ENCODE results near the gene CHEK1. TPM values are rescaled to one million over a fixed set of nuclear protein-coding genes. Genes with fewer than 3 reads are reported as not detected.

CHEK1 gene
- total and polyA plus RNA-seq, 2 donors = 2.7 to 22.9 TPM

DNA sequence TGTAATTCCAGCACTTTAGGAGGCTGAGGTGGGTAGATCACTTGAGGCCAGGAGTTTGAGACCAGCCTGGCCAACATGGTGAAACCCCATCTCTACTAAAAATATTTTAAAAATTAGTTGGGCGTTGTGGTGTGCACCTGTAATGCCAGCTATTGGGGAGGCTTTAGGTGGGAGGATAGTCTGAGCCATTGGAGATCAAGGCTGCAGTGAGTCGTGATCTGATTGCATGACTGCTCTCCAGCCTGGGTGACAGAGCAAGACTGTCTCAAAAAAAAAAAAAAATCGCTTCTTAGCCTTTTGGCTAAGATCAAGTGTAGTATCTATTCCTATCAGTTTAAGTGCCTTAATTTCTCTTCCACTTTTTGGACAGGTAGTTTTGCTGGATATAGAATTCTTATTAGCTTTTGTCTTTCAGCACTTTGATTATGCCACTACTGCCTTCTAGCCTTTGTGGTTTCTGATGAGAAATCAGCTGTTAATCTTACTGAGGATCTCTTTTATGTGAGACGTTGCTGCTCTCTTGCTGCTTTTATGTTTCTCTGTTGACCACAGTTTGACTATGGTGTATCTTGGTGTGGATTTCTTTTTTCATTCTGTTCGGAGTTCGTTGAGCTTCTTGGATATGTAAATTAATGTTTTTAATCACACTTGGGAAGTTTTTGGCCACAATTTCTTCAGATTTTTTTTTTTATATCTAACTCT, 24.7 kb downstream of the CHEK1 start:
- Histone ChIP-seq H3K4me3 (ENCODE audit: low read depth, low read length) (no peak overlapping the region), H3K4me1 (ENCODE audit: insufficient read depth) (no peaks in the 10 kb centered on the region), H3K27ac (ENCODE audit: low read depth) (no peak overlapping the region), H3K36me3 (ENCODE audit: insufficient read depth) (no peaks in the 10 kb centered on the region)
- no peak for DNase-seq (ENCODE audit: extremely low spot score)
- 88% methylated on average over 6 of the region's 6 CpGs for WGBS

GRCh38 chr11:125662689-125663088, 37.7 kb downstream of the CHEK1 start:
- Histone ChIP-seq H3K36me3 (ENCODE audit: insufficient read depth) (no peaks in the 10 kb centered on the region), H3K4me1 (ENCODE audit: insufficient read depth) (no peaks in the 10 kb centered on the region), H3K27ac (ENCODE audit: low read depth) (no peak overlapping the region), H3K4me3 (ENCODE audit: low read depth, low read length) (no peak overlapping the region)
- WGBS = 91% methylated on average over 2 of the region's 2 CpGs
- no peak for DNase-seq (ENCODE audit: extremely low spot score)

DNA sequence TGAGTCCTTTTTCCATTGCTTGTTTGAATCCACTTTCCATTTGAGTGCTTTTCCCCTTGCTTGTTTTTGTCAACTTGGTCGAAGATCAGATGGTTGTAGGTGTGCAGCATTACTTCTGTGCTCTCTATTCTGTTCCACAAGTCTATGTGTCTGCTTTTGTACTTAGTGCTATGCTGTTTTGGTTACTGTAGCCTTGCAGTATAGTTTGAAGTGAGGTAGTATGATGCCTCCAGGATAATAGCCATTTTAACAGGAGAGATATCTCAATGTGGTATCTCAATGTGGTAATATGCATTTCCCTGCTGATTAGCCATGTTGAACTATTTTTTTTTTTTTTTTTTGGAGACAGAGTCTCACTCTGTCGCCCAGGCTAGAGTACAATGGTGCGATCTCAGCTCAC, 38.9 kb downstream of the CHEK1 start:
- no peak overlapping the region for H3K27ac ChIP-seq (ENCODE audit: low read depth)
- no peaks in the 10 kb centered on the region for H3K4me1 ChIP-seq (ENCODE audit: insufficient read depth)
- no peaks in the 10 kb centered on the region for H3K36me3 ChIP-seq (ENCODE audit: insufficient read depth)
- no peak for DNase-seq (ENCODE audit: extremely low spot score)
- 95% methylated on average over 3 of the region's 3 CpGs for WGBS
- H3K4me3 ChIP-seq (ENCODE audit: low read depth, low read length) = no peak overlapping the region

GRCh38 chr11:125667151-125667550, 42.2 kb downstream of the CHEK1 start:
- no peaks in the 10 kb centered on the region for H3K4me1 ChIP-seq (ENCODE audit: insufficient read depth)
- DNase-seq (ENCODE audit: extremely low spot score) = no peak
- no peak overlapping the region for H3K4me3 ChIP-seq (ENCODE audit: low read depth, low read length)
- H3K36me3 ChIP-seq (ENCODE audit: insufficient read depth) = no peaks in the 10 kb centered on the region
- WGBS = 97% methylated on average over 2 of the region's 2 CpGs
- no peak overlapping the region for H3K27ac ChIP-seq (ENCODE audit: low read depth)

- DNase-seq (ENCODE audit: extremely low spot score) = no peak
- WGBS = 85% methylated on average over 1 of the region's 1 CpG
- no peaks in the 10 kb centered on the region for H3K36me3 ChIP-seq (ENCODE audit: insufficient read depth)
- no peak overlapping the region for H3K4me3 ChIP-seq (ENCODE audit: low read depth, low read length)
- H3K27ac ChIP-seq (ENCODE audit: low read depth) = no peak overlapping the region
- H3K4me1 ChIP-seq (ENCODE audit: insufficient read depth) = no peaks in the 10 kb centered on the region
Observed at GRCh38 chr11:125670172-125670571, 45.2 kb downstream of the CHEK1 start.

GRCh38 chr11:125671561-125671960, 46.6 kb downstream of the CHEK1 start:
- DNase-seq (ENCODE audit: extremely low spot score) = no peak
- Histone ChIP-seq H3K4me3 (ENCODE audit: low read depth, low read length) (no peak overlapping the region), H3K27ac (ENCODE audit: low read depth) (no peak overlapping the region), H3K4me1 (ENCODE audit: insufficient read depth) (no peaks in the 10 kb centered on the region), H3K36me3 (ENCODE audit: insufficient read depth) (no peaks in the 10 kb centered on the region)
- WGBS = 85% methylated on average over 2 of the region's 2 CpGs

GRCh38 chr11:125674210-125674609, 49.2 kb downstream of the CHEK1 start:
- Histone ChIP-seq H3K4me1 (ENCODE audit: insufficient read depth) (no peaks in the 10 kb centered on the region), H3K27ac (ENCODE audit: low read depth) (no peak overlapping the region), H3K36me3 (ENCODE audit: insufficient read depth) (no peaks in the 10 kb centered on the region), H3K4me3 (ENCODE audit: low read depth, low read length) (no peak overlapping the region)
- no peak for DNase-seq (ENCODE audit: extremely low spot score)
- WGBS = 82% methylated on average over 2 of the region's 2 CpGs

DNA sequence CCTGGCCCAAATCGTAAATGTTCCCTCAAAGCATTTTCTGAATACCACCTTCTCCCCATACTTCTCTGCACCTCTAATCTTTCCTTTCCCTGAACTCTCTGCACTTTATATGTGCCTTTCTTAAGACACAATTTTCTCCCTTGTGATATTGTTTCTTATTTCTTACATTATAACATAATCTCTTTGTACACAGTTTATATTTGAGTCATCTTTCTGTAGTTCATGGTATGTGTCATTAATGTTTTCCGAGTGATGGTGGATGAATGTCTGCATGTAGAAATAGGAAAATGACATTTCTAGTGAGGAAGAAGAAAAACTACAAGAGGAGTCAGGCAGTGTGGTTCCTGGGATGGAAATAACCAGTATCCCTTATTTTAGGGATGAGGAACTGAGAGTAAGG, 50.2 kb downstream of the CHEK1 start:
- 81% methylated on average over 2 of the region's 2 CpGs for WGBS
- no peaks in the 10 kb centered on the region for H3K36me3 ChIP-seq (ENCODE audit: insufficient read depth)

DNA sequence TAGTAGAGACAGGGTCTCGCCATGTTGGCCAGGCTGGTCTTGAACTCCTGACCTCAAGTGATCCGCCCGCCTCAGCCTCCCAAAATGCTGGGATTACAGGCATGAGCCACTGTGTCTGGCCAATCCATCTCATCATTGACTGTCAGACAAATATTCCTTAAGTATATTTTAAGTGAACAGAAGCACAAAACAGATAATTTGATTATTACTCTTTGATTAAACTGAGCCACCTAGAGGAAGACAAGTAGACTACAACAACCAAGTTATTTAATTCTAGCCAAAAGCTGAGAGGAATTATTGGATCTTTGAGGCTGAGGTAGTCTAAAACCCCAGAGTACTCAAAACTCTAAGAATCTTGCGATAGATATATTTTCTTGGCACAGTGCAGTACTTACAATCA, 54.4 kb downstream of the CHEK1 start:
- no peak overlapping the region for H3K4me3 ChIP-seq (ENCODE audit: low read depth, low read length)
- WGBS = 97% methylated on average over 4 of the region's 4 CpGs
- no peaks in the 10 kb centered on the region for H3K4me1 ChIP-seq (ENCODE audit: insufficient read depth)
- no peak overlapping the region for H3K27ac ChIP-seq (ENCODE audit: low read depth)
- DNase-seq (ENCODE audit: extremely low spot score) = no peak
- no peaks in the 10 kb centered on the region for H3K36me3 ChIP-seq (ENCODE audit: insufficient read depth)

More for the DNA sequence above, 50.2 kb downstream of the CHEK1 start:
- H3K27ac ChIP-seq (ENCODE audit: low read depth) = no peak overlapping the region
- H3K4me1 ChIP-seq (ENCODE audit: insufficient read depth) = no peaks in the 10 kb centered on the region
- DNase-seq (ENCODE audit: extremely low spot score) = no peak
- H3K4me3 ChIP-seq (ENCODE audit: low read depth, low read length) = no peak overlapping the region

- Histone ChIP-seq H3K4me1 (ENCODE audit: insufficient read depth) (no peaks in the 10 kb centered on the region), H3K4me3 (ENCODE audit: low read depth, low read length) (no peak overlapping the region), H3K27ac (ENCODE audit: low read depth) (no peak overlapping the region), H3K36me3 (ENCODE audit: insufficient read depth) (no peaks in the 10 kb centered on the region)
- DNase-seq (ENCODE audit: extremely low spot score) = no peak
- 95% methylated on average over 2 of the region's 2 CpGs for WGBS
Observed at GRCh38 chr11:125679837-125680236, 54.9 kb downstream of the CHEK1 start.

DNA sequence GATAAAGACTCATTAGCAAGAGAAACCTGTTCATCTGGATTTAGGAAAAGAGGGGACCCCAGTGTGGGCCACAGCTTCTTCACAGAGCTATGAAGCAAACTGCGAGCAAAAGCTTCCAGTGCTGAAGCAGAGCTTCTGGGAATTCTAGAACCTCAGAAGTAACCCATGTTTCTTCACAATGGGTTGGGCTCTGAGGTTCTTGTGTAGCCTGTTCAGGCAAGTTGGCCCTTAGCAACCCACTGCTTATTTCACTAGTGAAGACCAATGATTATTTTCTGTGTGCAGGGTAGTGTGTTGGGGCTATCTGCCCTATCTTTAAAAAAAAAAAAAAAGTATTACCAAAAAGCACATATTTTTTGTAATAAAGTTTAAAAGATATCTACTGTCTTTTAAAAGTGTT, 55.8 kb downstream of the CHEK1 start, which contains the start of gene ACRV1:
Gene ACRV1, minus strand, starts transcription at position 101 of the 400 bp plus-strand sequence. Its CDS starts 67 bp downstream, at position 34.
- Histone ChIP-seq H3K27ac (ENCODE audit: low read depth) (no peak within 1 kb of the TSS), H3K36me3 (ENCODE audit: insufficient read depth) (no peaks in the 10 kb centered on the region), H3K4me3 (ENCODE audit: low read depth, low read length) (no peak within 1 kb of the TSS), H3K4me1 (ENCODE audit: insufficient read depth) (no peaks in the 10 kb centered on the region)
- 82% methylated on average over 1 of the region's 1 CpG for WGBS
- no peak for DNase-seq (ENCODE audit: extremely low spot score)

- Histone ChIP-seq H3K4me1 (ENCODE audit: insufficient read depth) (no peaks in the 10 kb centered on the region), H3K36me3 (ENCODE audit: insufficient read depth) (no peaks in the 10 kb centered on the region), H3K27ac (ENCODE audit: low read depth) (no peak overlapping the region), H3K4me3 (ENCODE audit: low read depth, low read length) (no peak overlapping the region)
- WGBS = 48% methylated on average over 9 of the region's 9 CpGs
- no peak for DNase-seq (ENCODE audit: extremely low spot score)
Observed at GRCh38 chr11:125685228-125685627, 60.3 kb downstream of the CHEK1 start.

GRCh38 chr11:125688066-125688465, 63.1 kb downstream of the CHEK1 start:
- Histone ChIP-seq H3K4me1 (ENCODE audit: insufficient read depth) (no peaks in the 10 kb centered on the region), H3K27ac (ENCODE audit: low read depth) (no peak overlapping the region), H3K4me3 (ENCODE audit: low read depth, low read length) (no peak overlapping the region), H3K36me3 (ENCODE audit: insufficient read depth) (no peaks in the 10 kb centered on the region)
- DNase-seq (ENCODE audit: extremely low spot score) = no peak
- WGBS = 93% methylated on average over 11 of the region's 11 CpGs

DNA sequence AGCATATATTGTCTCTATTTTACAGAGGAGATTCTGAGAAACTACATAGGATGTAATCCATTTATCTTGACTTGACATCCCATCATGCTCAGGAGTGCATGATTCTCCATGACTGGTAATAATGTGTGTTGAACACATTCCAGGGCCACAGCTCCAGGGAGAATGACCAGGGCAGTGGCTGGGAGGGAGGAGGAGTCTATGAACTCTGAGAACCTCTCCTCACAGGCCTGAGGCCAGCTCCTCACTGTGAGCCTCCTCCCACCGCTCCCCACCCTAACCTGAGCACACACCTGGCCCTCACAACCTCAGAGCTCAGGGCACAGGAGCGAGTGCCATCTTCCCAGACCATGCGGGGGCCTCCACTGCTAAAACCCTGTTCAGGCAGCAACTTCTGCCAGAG, 63.7 kb downstream of the CHEK1 start:
- no peak overlapping the region for H3K27ac ChIP-seq (ENCODE audit: low read depth)
- no peak overlapping the region for H3K4me3 ChIP-seq (ENCODE audit: low read depth, low read length)
- no peaks in the 10 kb centered on the region for H3K36me3 ChIP-seq (ENCODE audit: insufficient read depth)
- WGBS = 95% methylated on average over 3 of the region's 3 CpGs
- no peaks in the 10 kb centered on the region for H3K4me1 ChIP-seq (ENCODE audit: insufficient read depth)
- no peak for DNase-seq (ENCODE audit: extremely low spot score)

Measured in urinary bladder (tissue), 4 donors.